CD4-positive, alpha-beta T cell (primary cell): Measurements from ENCODE around the gene PANK1. TPM values are rescaled to one million over a fixed set of nuclear protein-coding genes. Genes with fewer than 3 reads are reported as not detected.

ENCODE experiments used
- ATAC-seq: fragments of 200-7000 bp; cut with Tn5 transposase; one replicate; pipeline ENCODE4 v1.10.0; 2022; ENCODE audit warnings: mild to moderate bottlenecking; ENCODE audit not compliant: poor library complexity
- CTCF ChIA-PET: fragments of 350-600 bp; sonication (Branson Sonifier 250); formaldehyde crosslinking; loops from one replicate; lab custom pipeline; 2021; ENCODE audit warnings: antibody characterized with exemption, inconsistent platforms; lab: Charles Lee
- POLR2A ChIA-PET: fragments of 350-600 bp; sonication (Branson Sonifier 250); formaldehyde crosslinking; loops from one replicate; lab custom pipeline; 2021; ENCODE audit warnings: antibody characterized with exemption, inconsistent platforms; lab: Charles Lee
- DNase-seq, 14 experiments: peaks; one replicate each; pipeline ENCODE4 v3.0.0-alpha.2; 2013 to 2020; ENCODE audit warnings: mixed read lengths in 2 of 14
- H3K27ac ChIP-seq, 2 donors: one replicate each; pipeline versions ENCODE4 v1.5.1 to v1.7.0; 2013; ENCODE audit warnings: low read length in 2 of 2, low read depth in 1 of 2, mild to moderate bottlenecking in 1 of 2
- H3K27me3 ChIP-seq, 2 experiments: 1 replicate in 1 of 2; 2 replicates in 1 of 2; pipeline versions ENCODE4 v1.6.1 to v1.7.0; 2013; ENCODE audit warnings: low read length in 2 of 2, control low read depth in 1 of 2, mild to moderate bottlenecking in 1 of 2, moderate library complexity in 1 of 2; ENCODE audit not compliant: insufficient read depth in 2 of 2, control insufficient read depth in 1 of 2
- H3K36me3 ChIP-seq: one replicate; pipeline ENCODE4 v1.6.1; 2013; ENCODE audit warnings: low read length, control low read depth; ENCODE audit not compliant: insufficient read depth
- H3K4me1 ChIP-seq: one replicate; pipeline ENCODE4 v1.6.1; 2013; ENCODE audit warnings: low read length, control low read depth; ENCODE audit not compliant: insufficient read depth
- H3K4me3 ChIP-seq: one replicate; pipeline ENCODE4 v1.5.1; 2013; ENCODE audit warnings: mild to moderate bottlenecking, low read length, moderate library complexity
- H3K9me3 ChIP-seq, 2 experiments: 1 replicate in 1 of 2; 2 replicates in 1 of 2; pipeline versions ENCODE4 v1.6.1 to v1.7.0; 2013; ENCODE audit warnings: low read length in 2 of 2, mild to moderate bottlenecking in 2 of 2, control low read depth in 1 of 2, moderate library complexity in 1 of 2; ENCODE audit not compliant: control insufficient read depth in 1 of 2, insufficient read depth in 1 of 2
- H3K27ac Mint-ChIP-seq: one replicate; pipeline ENCODE4 v1.8.0; 2020; ENCODE audit warnings: mixed read lengths
- H3K27me3 Mint-ChIP-seq: one replicate; pipeline ENCODE4 v1.8.0; 2021; ENCODE audit warnings: mixed read lengths
- H3K36me3 Mint-ChIP-seq: one replicate; pipeline ENCODE4 v1.8.0; 2021; ENCODE audit warnings: low read depth, mixed read lengths
- H3K4me1 Mint-ChIP-seq: one replicate; pipeline ENCODE4 v1.8.0; 2021; ENCODE audit warnings: low read depth, mixed read lengths
- H3K4me3 Mint-ChIP-seq: one replicate; pipeline ENCODE4 v1.8.0; 2020; ENCODE audit warnings: mild to moderate bottlenecking, mixed read lengths
- H3K9me3 Mint-ChIP-seq: one replicate; pipeline ENCODE4 v1.8.0; 2020; ENCODE audit warnings: mixed read lengths
- intact Hi-C, 2 experiments: fragments of 100-400 bp; cut with DNase I in 1 of 2; cut with micrococcal nuclease in 1 of 2; formaldehyde crosslinking; loops; one replicate each; pipeline versions ENCODE4 v1.15.1 to v1.9.0; 2023 to 2025; cut with DNase I, micrococcal nuclease
- total RNA-seq, 174 experiments: library from RNA in 2 of 174; stranded (reverse) in 2 of 174; gene quantifications; one replicate each; pipeline ENCODE4 v1.2.3 and lab custom pipeline; 2021 to 2026
- TF ChIP-seq, protein P1 (sequence below): fragments of 200-600 bp; IDR thresholded peaks from one replicate; pipeline ENCODE4 v1.8.0; 2022; ENCODE audit warnings: antibody characterized with exemption, mild to moderate bottlenecking

Gene PANK1
- total RNA-seq, 2 experiments from 2014 or later: 0.55 to 0.61 TPM

- Mint-ChIP-seq H3K4me3 (no peak overlapping the region), H3K27ac (no peak overlapping the region), H3K4me1 (no peaks in the 10 kb centered on the region), H3K36me3 (no peaks in the 10 kb centered on the region), H3K9me3 (no peaks in the 10 kb centered on the region), H3K27me3 (no peaks in the 10 kb centered on the region)
- intact Hi-C loops: no loop called here
- ChIA-PET POLR2A (no interaction called here), CTCF (no interaction called here)
- Histone ChIP-seq H3K27me3 (no peaks in the 10 kb centered on the region), H3K4me3 (no peak overlapping the region), H3K4me1 (peaks cover 8% of the 10 kb centered on the region), H3K9me3 (no peaks in the 10 kb centered on the region), H3K36me3 (no peaks in the 10 kb centered on the region), H3K27ac (no peak overlapping the region)
- ATAC-seq (no peak), DNase-seq (no peak)
- TF ChIP-seq, protein P1, sequence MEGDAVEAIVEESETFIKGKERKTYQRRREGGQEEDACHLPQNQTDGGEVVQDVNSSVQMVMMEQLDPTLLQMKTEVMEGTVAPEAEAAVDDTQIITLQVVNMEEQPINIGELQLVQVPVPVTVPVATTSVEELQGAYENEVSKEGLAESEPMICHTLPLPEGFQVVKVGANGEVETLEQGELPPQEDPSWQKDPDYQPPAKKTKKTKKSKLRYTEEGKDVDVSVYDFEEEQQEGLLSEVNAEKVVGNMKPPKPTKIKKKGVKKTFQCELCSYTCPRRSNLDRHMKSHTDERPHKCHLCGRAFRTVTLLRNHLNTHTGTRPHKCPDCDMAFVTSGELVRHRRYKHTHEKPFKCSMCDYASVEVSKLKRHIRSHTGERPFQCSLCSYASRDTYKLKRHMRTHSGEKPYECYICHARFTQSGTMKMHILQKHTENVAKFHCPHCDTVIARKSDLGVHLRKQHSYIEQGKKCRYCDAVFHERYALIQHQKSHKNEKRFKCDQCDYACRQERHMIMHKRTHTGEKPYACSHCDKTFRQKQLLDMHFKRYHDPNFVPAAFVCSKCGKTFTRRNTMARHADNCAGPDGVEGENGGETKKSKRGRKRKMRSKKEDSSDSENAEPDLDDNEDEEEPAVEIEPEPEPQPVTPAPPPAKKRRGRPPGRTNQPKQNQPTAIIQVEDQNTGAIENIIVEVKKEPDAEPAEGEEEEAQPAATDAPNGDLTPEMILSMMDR: no peak
These were observed 5.7 kb downstream of the PANK1 start for GRCh38 chr10:89639326-89639725.

GRCh38 chr10:89637113-89637512 lies 7.9 kb downstream of the PANK1 start:
- H3K27ac Mint-ChIP-seq: no peak overlapping the region
- ChIA-PET CTCF (no interaction called here), POLR2A (no interaction called here)
- H3K4me3 ChIP-seq: no peak overlapping the region
- TF ChIP-seq, protein P1: no peak
- ATAC-seq (no peak), DNase-seq (peak in 2 of 14 experiments; percentile 36 to 37)
- H3K36me3 ChIP-seq: no peaks in the 10 kb centered on the region
- no peak overlapping the region for H3K4me3 Mint-ChIP-seq
- H3K9me3 Mint-ChIP-seq: no peaks in the 10 kb centered on the region
- no peaks in the 10 kb centered on the region for H3K9me3 ChIP-seq
- intact Hi-C loops: no loop called here
- H3K4me1 ChIP-seq: no peaks in the 10 kb centered on the region
- no peaks in the 10 kb centered on the region for H3K4me1 Mint-ChIP-seq
- no peaks in the 10 kb centered on the region for H3K27me3 ChIP-seq
- no peaks in the 10 kb centered on the region for H3K36me3 Mint-ChIP-seq
- no peaks in the 10 kb centered on the region for H3K27me3 Mint-ChIP-seq
- H3K27ac ChIP-seq: no peak overlapping the region

DNA sequence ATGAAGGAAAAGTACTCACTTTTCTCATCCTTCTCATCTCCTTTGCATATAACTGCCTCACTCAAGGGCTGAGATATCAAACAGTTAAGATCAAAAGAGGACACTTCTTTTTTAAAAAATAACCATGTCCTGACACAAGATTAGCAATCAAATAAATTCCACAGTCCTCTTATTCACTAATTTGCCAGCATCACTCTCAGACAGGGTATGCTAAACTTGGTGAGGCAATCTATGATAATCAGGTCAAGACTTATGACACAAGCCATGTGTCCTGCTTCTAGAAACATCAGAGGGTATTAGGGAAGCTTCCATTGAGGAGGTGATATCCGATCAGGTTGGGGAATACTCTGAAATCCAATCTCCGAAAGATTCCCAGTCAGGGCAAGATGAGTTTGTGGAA lies 10.4 kb downstream of the PANK1 start:
- H3K9me3 ChIP-seq: no peaks in the 10 kb centered on the region
- Mint-ChIP-seq H3K4me3 (no peak overlapping the region), H3K9me3 (no peaks in the 10 kb centered on the region), H3K27me3 (no peaks in the 10 kb centered on the region), H3K27ac (no peak overlapping the region), H3K36me3 (no peaks in the 10 kb centered on the region), H3K4me1 (no peaks in the 10 kb centered on the region)
- no peak overlapping the region for H3K27ac ChIP-seq
- ChIA-PET POLR2A (no interaction called here), CTCF (no interaction called here)
- no peak for ATAC-seq
- no peaks in the 10 kb centered on the region for H3K4me1 ChIP-seq
- H3K36me3 ChIP-seq: no peaks in the 10 kb centered on the region
- DNase-seq: no peak
- no peak overlapping the region for H3K4me3 ChIP-seq
- intact Hi-C loops: no loop called here
- H3K27me3 ChIP-seq: no peaks in the 10 kb centered on the region
- TF ChIP-seq, protein P1: no peak
